ENCODE data around the gene DISP2. TPM values are rescaled to one million over a fixed set of nuclear protein-coding genes. Genes with fewer than 3 reads are reported as not detected.

The DISP2 gene
- total RNA-seq, 1 experiment from 2014 or later = 1.3 TPM

DNA sequence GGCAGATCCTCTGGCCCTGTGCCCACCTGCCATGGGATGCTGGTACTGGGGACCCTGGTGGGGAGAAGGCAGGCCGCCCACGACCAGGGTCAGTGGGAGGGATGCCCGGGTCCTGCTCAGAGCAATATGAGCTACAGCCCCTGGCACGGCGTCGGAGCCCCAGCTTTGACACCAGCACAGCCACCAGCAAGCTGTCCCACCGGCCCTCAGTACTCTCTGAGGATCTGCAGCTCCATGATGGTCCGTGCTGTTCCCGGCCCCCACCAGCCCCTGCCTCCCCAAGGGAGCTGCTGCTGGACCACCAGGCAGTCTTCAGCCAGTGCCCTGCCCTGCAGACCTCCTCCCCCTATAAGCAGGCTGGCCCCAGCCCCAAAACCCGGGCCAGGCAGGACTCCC lies 11.5 kb downstream of the DISP2 start:
- Histone ChIP-seq H3K23me2 (ENCODE audit: insufficient read length, low read depth, low read length, poor library complexity, severe bottlenecking) (no peaks in the 10 kb centered on the region), H2BK15ac (ENCODE audit: low read depth, low read length) (no peak overlapping the region), H2BK12ac (ENCODE audit: insufficient read length, low read depth, low read length) (no peak overlapping the region), H3K9ac (ENCODE audit: extremely low read depth, insufficient read length, low read length) (no peak overlapping the region), H2BK5ac (ENCODE audit: insufficient read length, low read length) (no peak overlapping the region), H3K9me3 (ENCODE audit: control insufficient read depth, low read depth, low read length) (no peaks in the 10 kb centered on the region), H2AK5ac (ENCODE audit: insufficient read length, low read length) (no peak overlapping the region), H3K56ac (ENCODE audit: insufficient read length, low read depth, low read length) (no peak overlapping the region), H4K91ac (ENCODE audit: insufficient read length, low read depth, low read length) (no peak overlapping the region), H3K4ac (ENCODE audit: low read depth, low read length) (no peak overlapping the region), H2AFZ (ENCODE audit: low read length) (no peak overlapping the region), H2BK120ac (ENCODE audit: low read depth, low read length, poor library complexity, severe bottlenecking) (no peak overlapping the region), H2BK20ac (ENCODE audit: low read depth, low read length, poor library complexity, severe bottlenecking) (no peak overlapping the region), H3K79me1 (ENCODE audit: insufficient read depth, low read depth, low read length, poor library complexity, severe bottlenecking) (no peaks in the 10 kb centered on the region), H3K4me1 (ENCODE audit: insufficient read depth, low read length) (peaks cover 6% of the 10 kb centered on the region; the same call in 1 of the 2 replicates), H3K27ac (ENCODE audit: insufficient read length, low read depth, low read length) (no peak overlapping the region), H3K14ac (ENCODE audit: insufficient read depth, low read length) (no peak overlapping the region), H3K18ac (ENCODE audit: insufficient read length, low read depth, low read length) (no peak overlapping the region), H4K8ac (replicated peaks; ENCODE audit: insufficient read length, low read depth, low read length) (no peak overlapping the region), H3T11ph (ENCODE audit: low read length) (no peak overlapping the region), H4K5ac (ENCODE audit: insufficient read length, low read depth, low read length) (no peak overlapping the region), H3K79me2 (ENCODE audit: insufficient read depth, low read length) (no peaks in the 10 kb centered on the region), H3K27me3 (ENCODE audit: insufficient read depth, low read length) (no peaks in the 10 kb centered on the region; the same call in 1 of the 2 replicates), H3K4me2 (ENCODE audit: insufficient read depth, insufficient read length, low read length) (no peak overlapping the region), H3K23ac (ENCODE audit: insufficient read length, low read depth, low read length) (no peak overlapping the region), H4K20me1 (ENCODE audit: control insufficient read depth, insufficient read depth, insufficient read length) (no peaks in the 10 kb centered on the region)
- TF ChIP-seq, protein P1, sequence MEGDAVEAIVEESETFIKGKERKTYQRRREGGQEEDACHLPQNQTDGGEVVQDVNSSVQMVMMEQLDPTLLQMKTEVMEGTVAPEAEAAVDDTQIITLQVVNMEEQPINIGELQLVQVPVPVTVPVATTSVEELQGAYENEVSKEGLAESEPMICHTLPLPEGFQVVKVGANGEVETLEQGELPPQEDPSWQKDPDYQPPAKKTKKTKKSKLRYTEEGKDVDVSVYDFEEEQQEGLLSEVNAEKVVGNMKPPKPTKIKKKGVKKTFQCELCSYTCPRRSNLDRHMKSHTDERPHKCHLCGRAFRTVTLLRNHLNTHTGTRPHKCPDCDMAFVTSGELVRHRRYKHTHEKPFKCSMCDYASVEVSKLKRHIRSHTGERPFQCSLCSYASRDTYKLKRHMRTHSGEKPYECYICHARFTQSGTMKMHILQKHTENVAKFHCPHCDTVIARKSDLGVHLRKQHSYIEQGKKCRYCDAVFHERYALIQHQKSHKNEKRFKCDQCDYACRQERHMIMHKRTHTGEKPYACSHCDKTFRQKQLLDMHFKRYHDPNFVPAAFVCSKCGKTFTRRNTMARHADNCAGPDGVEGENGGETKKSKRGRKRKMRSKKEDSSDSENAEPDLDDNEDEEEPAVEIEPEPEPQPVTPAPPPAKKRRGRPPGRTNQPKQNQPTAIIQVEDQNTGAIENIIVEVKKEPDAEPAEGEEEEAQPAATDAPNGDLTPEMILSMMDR (conservative IDR thresholded peaks at IDR 0.05) = no peak
- no peak for DNase-seq
- Mint-ChIP-seq H3K4me1 (peaks cover 23 to 24% of the 10 kb centered on the region in 2 experiments), H3K9me3 (peaks cover 0 to 2% of the 10 kb centered on the region in 2 experiments; a peak in 1 of 5 replicates), H3K27me3 (ENCODE audit: low read depth) (peaks cover 51% of the 10 kb centered on the region), H3K27ac (no peak overlapping the region), H3K4me3 (no peak overlapping the region), H3K36me3 (ENCODE audit: insufficient read depth in 1 of 3, low read depth in 3 of 3) (no peaks in the 10 kb centered on the region)
- no CpG with 5 or more reads among the region's 10 CpGs for WGBS (ENCODE audit: extremely low coverage, insufficient read length, low lambda C conversion rate)
